Prostate gland (tissue), 2 donors: ENCODE data around the gene LIPK.

Experiments
- CTCF ChIP-seq, 4 experiments: fragments of 200-600 bp in 2 of 4; fragments of 450-650 bp in 2 of 4; sonication (generic) in 2 of 4; IDR thresholded peaks; 1 replicate in 3 of 4; 2 replicates in 1 of 4; pipeline ENCODE4 v1.5.1; 2016 to 2019; ENCODE audit warnings: antibody characterized with exemption in 4 of 4, mild to moderate bottlenecking in 2 of 4, moderate library complexity in 2 of 4
- POLR2A ChIP-seq: fragments of 450-650 bp; IDR thresholded peaks from one replicate; pipeline ENCODE4 v1.6.1; 2016; ENCODE audit warnings: antibody characterized with exemption, mild to moderate bottlenecking
- POLR2AphosphoS5 ChIP-seq: sonication (generic); formaldehyde crosslinking; IDR thresholded peaks from one replicate; pipeline ENCODE4 v1.6.1; 2017; ENCODE audit warnings: antibody characterized with exemption

- TF ChIP-seq CTCF (IDR thresholded peaks at IDR 0.05) (no peak), POLR2A (no peak), POLR2AphosphoS5 (no peak)
Measured at GRCh38 chr10:88793712-88794299, 87.8 kb downstream of the LIPK start.
